K562 (cell line): ENCODE data around the gene MAK. TPM values are rescaled to one million over a fixed set of nuclear protein-coding genes. Genes with fewer than 3 reads are reported as not detected.
"Not testable (repeated sequence)": the region's sequence is repeated elsewhere in the genome, so short reads cannot be mapped to it uniquely, and the experiment has no call there.

ENCODE experiments used
- ATAC-seq: fragments of 200-7000 bp; cut with Tn5 transposase; 3 replicates; pipeline ENCODE4 v1.9.1; 2020; ENCODE audit warnings: moderate library complexity
- BruUV-seq: library from RNA; stranded (reverse); fragments of 400-500 nt; replicated peaks from 2 replicates; lab custom pipeline; 2021; lab: Mats Ljungman, UMichigan
- CTCF ChIA-PET: fragments of 300-600 bp; formaldehyde crosslinking; extraction: SDS; loops from one replicate; lab custom pipeline; 2021; ENCODE audit warnings: low intra/inter-chr PET ratio; lab: Yijun Ruan, JAX
- POLR2A ChIA-PET: fragments of 300-600, 350-650 bp; sonication (Branson Sonifier 250); formaldehyde crosslinking; extraction: SDS; loops from one replicate; lab custom pipeline; 2021; ENCODE audit warnings: antibody characterized with exemption, inconsistent platforms; lab: Yijun Ruan, JAX
- DNase-seq, 4 experiments: peaks; one replicate each; pipeline versions ENCODE4 v3.0.0 to v3.0.0-alpha.2; 2011 to 2018; ENCODE audit warnings: low spot score in 3 of 4, mixed read lengths in 3 of 4; ENCODE audit errors: extremely low read depth in 1 of 4
- FAIRE-seq: peaks from 2 replicates; lab custom pipeline; 2011; peaks lifted over from hg19 to GRCh38; lab: Jason Lieb, UNC
- H2AFZ ChIP-seq: 2 replicates; pipeline ENCODE4 v1.6.0; 2011; ENCODE audit warnings: low read depth, low read length, control low read depth, inconsistent platforms
- H3K27ac ChIP-seq: fragments of 200-600 bp; 3 replicates; pipeline ENCODE4 v1.8.0; 2011; ENCODE audit warnings: low read depth, mild to moderate bottlenecking, control low read depth, inconsistent platforms, low read length, moderate library complexity, mixed read lengths; ENCODE audit errors: extremely low read depth
- H3K27me3 ChIP-seq, 2 experiments: fragments of 300-600 bp in 1 of 2; 2 replicates in 1 of 2; 3 replicates in 1 of 2; pipeline versions ENCODE4 v1.6.0 to v1.8.0; 2011; ENCODE audit warnings: inconsistent platforms in 2 of 2, low read length in 2 of 2, mild to moderate bottlenecking in 1 of 2, mixed read lengths in 1 of 2, moderate library complexity in 1 of 2; ENCODE audit not compliant: control insufficient read depth in 2 of 2, insufficient read depth in 2 of 2
- H3K36me3 ChIP-seq: fragments of 300-600 bp; 3 replicates; pipeline ENCODE4 v1.8.0; 2011; ENCODE audit warnings: mild to moderate bottlenecking, low read length, inconsistent platforms; ENCODE audit not compliant: control insufficient read depth, insufficient read depth
- H3K4me1 ChIP-seq, 2 experiments: fragments of 200-600 bp in 1 of 2; replicated peaks in 1 of 2; 2 replicates in 1 of 2; 3 replicates in 1 of 2; pipeline versions ENCODE4 v1.5.1 to v1.8.0; 2011; ENCODE audit warnings: inconsistent platforms in 2 of 2, low read length in 2 of 2, mild to moderate bottlenecking in 1 of 2, mixed read lengths in 1 of 2, moderate library complexity in 1 of 2; ENCODE audit not compliant: control insufficient read depth in 2 of 2, insufficient read depth in 2 of 2
- H3K4me2 ChIP-seq: 2 replicates; pipeline ENCODE4 v1.6.1; 2011; ENCODE audit warnings: low read length, control low read depth, inconsistent platforms, mixed read lengths; ENCODE audit not compliant: insufficient read depth
- H3K4me3 ChIP-seq: fragments of 200-600 bp; sonication (generic), shearing (Covaris generic); 2 replicates; pipeline ENCODE4 v1.5.1; 2016; ENCODE audit warnings: control low read depth, inconsistent platforms
- H3K79me2 ChIP-seq: fragments of 200-600 bp; 3 replicates; pipeline ENCODE4 v1.8.0; 2011; ENCODE audit warnings: low read length, inconsistent platforms; ENCODE audit not compliant: control insufficient read depth, insufficient read depth
- H3K9ac ChIP-seq, 2 experiments: 2 replicates each; pipeline versions ENCODE4 v1.6.0 to v1.6.1; 2011; ENCODE audit warnings: low read depth in 2 of 2, low read length in 2 of 2, control low read depth in 1 of 2, inconsistent platforms in 1 of 2, mild to moderate bottlenecking in 1 of 2, mixed read lengths in 1 of 2; ENCODE audit not compliant: insufficient read depth in 1 of 2
- H3K9me1 ChIP-seq: one replicate; pipeline ENCODE4 v1.6.0; 2011; ENCODE audit warnings: inconsistent platforms, mild to moderate bottlenecking, low read length, moderate library complexity; ENCODE audit not compliant: control insufficient read depth, insufficient read depth
- H3K9me3 ChIP-seq: replicated peaks from 2 replicates; pipeline ENCODE4 v1.5.1; 2011; ENCODE audit warnings: low read depth, low read length, inconsistent platforms; ENCODE audit not compliant: control insufficient read depth, insufficient read depth
- H4K20me1 ChIP-seq: replicated peaks from 2 replicates; pipeline ENCODE4 v1.6.1; 2011; ENCODE audit warnings: low read length, inconsistent platforms, mixed read lengths; ENCODE audit not compliant: control insufficient read depth, insufficient read depth
- ETV1 ChIP-seq: fragments of 450-650 bp; conservative IDR thresholded peaks from 2 replicates; pipeline ENCODE4 v1.6.1; 2016; ENCODE audit warnings: missing genetic modification characterization, control low read depth, low read depth, missing compliant biosample characterization
- WGBS: fragments of 100-300 bp; shearing (Covaris generic); methylation state at CpG from one replicate; pipeline ENCODE4 v1.1.6; 2016; ENCODE audit warnings: low coverage, mixed read lengths; ENCODE audit not compliant: insufficient coverage; ENCODE audit errors: missing lambda C conversion rate; 5-methylcytosine and 5-hydroxymethylcytosine counted together
- in situ Hi-C: fragments of 300-500 bp; cut with MboI; formaldehyde crosslinking; loops from 4 replicates; pipeline ENCODE4 v1.15.0; 2018; ENCODE audit warnings: inconsistent platforms, mixed read lengths
- intact Hi-C: fragments of 100-400 bp; cut with micrococcal nuclease; formaldehyde crosslinking; loops from 2 replicates; pipeline ENCODE4 v1.14.2; 2022
- polyA plus RNA-seq, 8 experiments: library from polyadenylated mRNA; depleted of rRNA in 4 of 8; stranded (reverse) in 5 of 8; unstranded in 3 of 8; fragments of >200 nt; fragmentation: Nextera tagmentation in 2 of 8; fragmentation: Illumina TruSeq in 1 of 8; extraction: Ambion mirVana in 2 of 8; extraction: Trizol in 1 of 8; gene quantifications; 2 replicates each; pipeline versions ENCODE4 v1.2.1 to v1.2.3, GENCODE V29; 2011 to 2014; ENCODE audit warnings: inconsistent platforms in 1 of 8, missing spikeins in 1 of 8
- total RNA-seq, 7 experiments: library from RNA; depleted of rRNA in 6 of 7; stranded (reverse); fragments of >200 nt in 6 of 7; fragmentation: Illumina TruSeq in 2 of 7; extraction: Trizol in 2 of 7; gene quantifications; 2 replicates each; pipeline versions ENCODE4 v1.2.1 to v1.2.3, GENCODE V29; 2011 to 2021; ENCODE audit warnings: low replicate concordance in 1 of 7
- TF ChIP-seq, protein P1 (sequence below): fragments of 200-800 bp; sonication (Bioruptor generic); IDR thresholded peaks from 2 replicates; pipeline ENCODE4 v1.6.1; 2017; ENCODE audit warnings: missing genetic modification characterization, missing compliant biosample characterization
- TF ChIP-seq, protein P2 (sequence below): sonication (generic); formaldehyde crosslinking; IDR thresholded peaks from 2 replicates; pipeline ENCODE4 v1.8.1; 2023; ENCODE audit warnings: mild to moderate bottlenecking, missing genetic modification reagents

Gene MAK
- total and polyA plus RNA-seq, 9 of the 15 experiments (the other 6 are each of a cell fraction or from before 2014, with no cell fraction given), result 0.25 to 1.1 (median 0.53) TPM

DNA sequence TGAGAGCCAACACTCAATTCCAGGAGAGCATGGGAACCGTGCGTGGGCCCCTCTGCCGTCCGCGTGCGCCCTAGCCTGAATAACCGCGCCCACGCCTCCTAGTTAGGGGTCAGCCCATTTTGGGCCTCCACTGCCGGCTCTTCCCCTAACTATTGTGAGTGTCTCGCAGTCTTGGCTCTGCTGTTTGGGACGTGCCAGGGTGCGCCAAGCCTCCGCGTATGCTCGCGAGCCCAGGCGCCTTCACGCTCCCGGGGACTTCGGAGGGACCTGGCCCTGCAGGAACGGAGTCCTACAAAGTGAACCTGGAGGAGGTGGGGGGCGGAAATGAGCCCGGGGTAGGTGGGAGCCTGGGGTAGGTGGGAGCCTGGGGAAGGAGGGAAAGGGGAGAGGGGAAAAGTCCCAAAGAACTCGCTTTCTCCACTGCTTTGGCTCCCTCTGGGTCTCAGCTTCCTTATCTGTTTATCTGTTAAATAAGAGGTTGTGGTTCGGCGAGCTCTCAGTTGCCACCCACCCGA is 44.4 kb upstream of the MAK start (continued):
- TF ChIP-seq, protein P1, sequence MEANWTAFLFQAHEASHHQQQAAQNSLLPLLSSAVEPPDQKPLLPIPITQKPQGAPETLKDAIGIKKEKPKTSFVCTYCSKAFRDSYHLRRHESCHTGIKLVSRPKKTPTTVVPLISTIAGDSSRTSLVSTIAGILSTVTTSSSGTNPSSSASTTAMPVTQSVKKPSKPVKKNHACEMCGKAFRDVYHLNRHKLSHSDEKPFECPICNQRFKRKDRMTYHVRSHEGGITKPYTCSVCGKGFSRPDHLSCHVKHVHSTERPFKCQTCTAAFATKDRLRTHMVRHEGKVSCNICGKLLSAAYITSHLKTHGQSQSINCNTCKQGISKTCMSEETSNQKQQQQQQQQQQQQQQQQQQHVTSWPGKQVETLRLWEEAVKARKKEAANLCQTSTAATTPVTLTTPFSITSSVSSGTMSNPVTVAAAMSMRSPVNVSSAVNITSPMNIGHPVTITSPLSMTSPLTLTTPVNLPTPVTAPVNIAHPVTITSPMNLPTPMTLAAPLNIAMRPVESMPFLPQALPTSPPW (CRISPR knock-in tag), result no peak
- TF ChIP-seq, protein P2, sequence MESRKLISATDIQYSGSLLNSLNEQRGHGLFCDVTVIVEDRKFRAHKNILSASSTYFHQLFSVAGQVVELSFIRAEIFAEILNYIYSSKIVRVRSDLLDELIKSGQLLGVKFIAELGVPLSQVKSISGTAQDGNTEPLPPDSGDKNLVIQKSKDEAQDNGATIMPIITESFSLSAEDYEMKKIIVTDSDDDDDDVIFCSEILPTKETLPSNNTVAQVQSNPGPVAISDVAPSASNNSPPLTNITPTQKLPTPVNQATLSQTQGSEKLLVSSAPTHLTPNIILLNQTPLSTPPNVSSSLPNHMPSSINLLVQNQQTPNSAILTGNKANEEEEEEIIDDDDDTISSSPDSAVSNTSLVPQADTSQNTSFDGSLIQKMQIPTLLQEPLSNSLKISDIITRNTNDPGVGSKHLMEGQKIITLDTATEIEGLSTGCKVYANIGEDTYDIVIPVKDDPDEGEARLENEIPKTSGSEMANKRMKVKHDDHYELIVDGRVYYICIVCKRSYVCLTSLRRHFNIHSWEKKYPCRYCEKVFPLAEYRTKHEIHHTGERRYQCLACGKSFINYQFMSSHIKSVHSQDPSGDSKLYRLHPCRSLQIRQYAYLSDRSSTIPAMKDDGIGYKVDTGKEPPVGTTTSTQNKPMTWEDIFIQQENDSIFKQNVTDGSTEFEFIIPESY, result peak; percentile 94
- no peak for TF ChIP-seq ETV1

GRCh38 chr6:10882253-10882630 is 43.9 kb upstream of the MAK start:
- DNase-seq, BruUV-seq, in situ Hi-C loops, H3K4me3 ChIP-seq, H3K27ac ChIP-seq, H3K4me2 ChIP-seq, H3K9me1 ChIP-seq, CTCF ChIA-PET, FAIRE-seq, H3K27me3 ChIP-seq, H3K36me3 ChIP-seq, H3K9me3 ChIP-seq, ATAC-seq, H3K79me2 ChIP-seq, H3K4me1 ChIP-seq, H3K9ac ChIP-seq, H4K20me1 ChIP-seq, intact Hi-C loops, H2AFZ ChIP-seq: not testable (repeated sequence)
- 79% methylated on average over 14 of the region's 14 CpGs for WGBS
- POLR2A ChIA-PET, result interaction anchor here (0.7 kb wide), 1 partner anchor 351 kb away, joined by 3 read pairs; no protein-coding TSS in a partner anchor
